Right atrium auricular region (tissue), 2 donors: ENCODE measurements around the gene RHBDD1. TPM values are rescaled to one million over a fixed set of nuclear protein-coding genes. Genes with fewer than 3 reads are reported as not detected.

Source experiments
- DNase-seq: peaks from one replicate; pipeline ENCODE4 v3.0.0-alpha.2; 2019; ENCODE audit warnings: low spot score
- H3K27ac ChIP-seq, 2 donors: fragments of 200-600 bp; sonication (generic); 1 replicate in 1 of 2; 2 replicates in 1 of 2; pipeline ENCODE4 v1.5.1; 2016 to 2019
- H3K27me3 ChIP-seq, 2 donors: fragments of 200-600 bp; sonication (generic); one replicate each; pipeline versions ENCODE4 v1.5.1 to v1.6.0; 2017 to 2019
- H3K36me3 ChIP-seq: fragments of 200-600 bp; sonication (generic); one replicate; pipeline ENCODE4 v1.5.1; 2016
- H3K4me1 ChIP-seq, 2 donors: fragments of 200-600 bp; sonication (generic); one replicate each; pipeline versions ENCODE4 v1.5.1 to v1.6.0; 2017 to 2019
- H3K4me3 ChIP-seq, 2 donors: fragments of 200-600 bp; sonication (generic); 1 replicate in 1 of 2; 2 replicates in 1 of 2; pipeline ENCODE4 v1.5.1; 2017 to 2019; ENCODE audit warnings: mild to moderate bottlenecking in 1 of 2, moderate library complexity in 1 of 2
- H3K9me3 ChIP-seq, 2 donors: fragments of 200-600 bp; sonication (generic); one replicate each; pipeline ENCODE4 v1.5.1; 2019
- total RNA-seq, 2 donors: library from RNA; depleted of rRNA; stranded (reverse); fragments of >200 nt; gene quantifications; one replicate each; pipeline ENCODE4 v1.1.0, GENCODE V29; 2016
- TF ChIP-seq, protein P1 (sequence below), 2 donors: fragments of 200-600 bp; sonication (generic); IDR thresholded peaks; one replicate each; pipeline ENCODE4 v1.5.1; 2019; ENCODE audit warnings: antibody characterized with exemption in 2 of 2

Gene RHBDD1
- total RNA-seq, 2 donors from 2014 or later, result 12.3 to 16.1 TPM

DNA sequence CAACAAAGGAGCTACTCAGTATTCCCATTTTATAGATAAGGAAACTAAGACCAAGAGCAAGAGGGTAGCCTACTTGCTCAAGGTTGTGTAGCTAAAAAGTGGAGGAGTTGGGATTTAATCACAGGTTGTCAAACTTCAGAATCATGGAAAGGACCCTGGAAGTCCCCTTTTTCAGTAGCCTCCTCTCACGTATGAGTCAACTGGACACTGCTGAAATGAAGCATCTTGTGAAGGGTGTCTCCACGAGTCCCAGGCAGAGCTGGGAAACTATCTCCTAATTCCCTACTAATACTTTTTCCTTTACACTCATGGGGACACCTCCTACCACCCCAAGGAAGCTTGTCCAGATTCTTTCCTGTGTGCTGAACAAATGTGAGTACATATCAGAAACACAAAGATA, 155.8 kb downstream of the RHBDD1 start:
- Histone ChIP-seq H3K4me3 (no peak overlapping the region), H3K27me3 (no peaks in the 10 kb centered on the region), H3K4me1 (no peaks in the 10 kb centered on the region), H3K36me3 (no peaks in the 10 kb centered on the region), H3K9me3 (no peaks in the 10 kb centered on the region), H3K27ac (no peak overlapping the region)
- TF ChIP-seq, protein P1, sequence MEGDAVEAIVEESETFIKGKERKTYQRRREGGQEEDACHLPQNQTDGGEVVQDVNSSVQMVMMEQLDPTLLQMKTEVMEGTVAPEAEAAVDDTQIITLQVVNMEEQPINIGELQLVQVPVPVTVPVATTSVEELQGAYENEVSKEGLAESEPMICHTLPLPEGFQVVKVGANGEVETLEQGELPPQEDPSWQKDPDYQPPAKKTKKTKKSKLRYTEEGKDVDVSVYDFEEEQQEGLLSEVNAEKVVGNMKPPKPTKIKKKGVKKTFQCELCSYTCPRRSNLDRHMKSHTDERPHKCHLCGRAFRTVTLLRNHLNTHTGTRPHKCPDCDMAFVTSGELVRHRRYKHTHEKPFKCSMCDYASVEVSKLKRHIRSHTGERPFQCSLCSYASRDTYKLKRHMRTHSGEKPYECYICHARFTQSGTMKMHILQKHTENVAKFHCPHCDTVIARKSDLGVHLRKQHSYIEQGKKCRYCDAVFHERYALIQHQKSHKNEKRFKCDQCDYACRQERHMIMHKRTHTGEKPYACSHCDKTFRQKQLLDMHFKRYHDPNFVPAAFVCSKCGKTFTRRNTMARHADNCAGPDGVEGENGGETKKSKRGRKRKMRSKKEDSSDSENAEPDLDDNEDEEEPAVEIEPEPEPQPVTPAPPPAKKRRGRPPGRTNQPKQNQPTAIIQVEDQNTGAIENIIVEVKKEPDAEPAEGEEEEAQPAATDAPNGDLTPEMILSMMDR (IDR thresholded peaks at IDR 0.05), result no peak
- no peak for DNase-seq

DNA sequence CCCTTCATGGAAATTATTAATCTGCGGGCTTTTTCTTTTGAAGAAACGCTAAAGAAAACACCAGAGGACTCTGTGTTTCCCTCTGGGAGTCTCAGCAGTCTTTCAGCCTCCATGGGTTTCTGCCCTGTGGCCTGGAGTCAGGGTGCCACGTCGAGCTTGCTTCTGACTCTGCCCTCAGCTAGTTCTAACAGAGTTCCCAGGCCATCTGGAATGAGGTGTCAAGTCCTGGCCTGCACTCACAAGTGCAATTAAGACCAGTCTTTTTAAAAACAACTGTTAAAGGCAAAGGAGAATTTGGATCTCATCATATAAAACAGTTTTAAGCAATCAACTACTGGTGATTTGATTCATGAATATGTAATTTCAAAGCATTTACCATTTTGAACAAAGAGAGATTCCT, 157.3 kb downstream of the RHBDD1 start:
- Histone ChIP-seq H3K4me1 (no peaks in the 10 kb centered on the region), H3K4me3 (no peak overlapping the region), H3K36me3 (no peaks in the 10 kb centered on the region), H3K27ac (no peak overlapping the region), H3K27me3 (no peaks in the 10 kb centered on the region), H3K9me3 (no peaks in the 10 kb centered on the region)
- TF ChIP-seq, protein P1 (IDR thresholded peaks at IDR 0.05), result no peak
- DNase-seq, result no peak

DNA sequence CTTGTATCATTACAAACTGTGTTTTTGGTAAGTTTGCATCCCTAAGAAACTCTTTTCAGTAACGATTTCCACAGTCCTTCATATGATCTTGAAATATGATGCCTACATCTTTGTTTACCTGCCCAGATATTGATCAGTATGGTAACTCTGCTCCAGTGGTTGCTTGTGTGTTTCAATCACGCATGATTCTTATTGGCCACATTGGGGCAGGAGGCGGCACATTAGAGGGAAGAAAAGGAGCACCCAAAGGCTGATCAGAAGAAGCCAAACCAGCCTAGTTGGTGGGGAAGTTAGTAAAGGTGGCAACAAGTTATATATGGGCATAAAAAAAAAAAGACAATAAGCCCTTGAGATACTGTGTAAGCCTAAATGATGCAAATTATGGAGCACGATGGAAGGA, 158.9 kb downstream of the RHBDD1 start:
- TF ChIP-seq, protein P1 (IDR thresholded peaks at IDR 0.05), result no peak
- DNase-seq, result no peak
- Histone ChIP-seq H3K27me3 (no peaks in the 10 kb centered on the region), H3K4me1 (no peaks in the 10 kb centered on the region), H3K9me3 (no peaks in the 10 kb centered on the region), H3K4me3 (no peak overlapping the region), H3K36me3 (no peaks in the 10 kb centered on the region), H3K27ac (no peak overlapping the region)

DNA sequence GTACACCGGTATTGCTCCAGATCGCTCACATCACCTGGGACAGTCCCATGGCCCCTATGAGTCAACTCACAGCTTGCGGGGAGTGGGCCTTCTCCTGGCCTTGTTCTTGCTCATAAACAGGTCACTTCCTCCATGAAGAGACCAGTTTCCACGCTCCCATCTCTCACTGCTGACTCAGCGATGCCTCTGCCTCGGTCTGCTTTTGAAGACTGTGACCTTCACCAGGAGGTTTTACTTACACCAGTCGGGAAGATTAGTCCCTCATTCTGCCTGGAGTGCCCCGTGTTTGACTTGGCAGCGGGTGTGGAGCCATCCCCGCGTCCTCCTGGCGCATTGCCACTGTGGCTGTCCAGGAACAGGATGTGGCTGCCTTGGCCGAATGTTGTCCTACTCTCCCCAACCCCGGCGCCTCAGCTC, 159.8 kb downstream of the RHBDD1 start:
- H3K27ac ChIP-seq, result no peak overlapping the region
- H3K9me3 ChIP-seq, result no peaks in the 10 kb centered on the region
- TF ChIP-seq, protein P1 (IDR thresholded peaks at IDR 0.05), result no peak
- H3K4me3 ChIP-seq, result no peak overlapping the region
- DNase-seq, result no peak
- H3K36me3 ChIP-seq, result no peaks in the 10 kb centered on the region
- H3K4me1 ChIP-seq, result no peaks in the 10 kb centered on the region
- no peaks in the 10 kb centered on the region for H3K27me3 ChIP-seq

DNA sequence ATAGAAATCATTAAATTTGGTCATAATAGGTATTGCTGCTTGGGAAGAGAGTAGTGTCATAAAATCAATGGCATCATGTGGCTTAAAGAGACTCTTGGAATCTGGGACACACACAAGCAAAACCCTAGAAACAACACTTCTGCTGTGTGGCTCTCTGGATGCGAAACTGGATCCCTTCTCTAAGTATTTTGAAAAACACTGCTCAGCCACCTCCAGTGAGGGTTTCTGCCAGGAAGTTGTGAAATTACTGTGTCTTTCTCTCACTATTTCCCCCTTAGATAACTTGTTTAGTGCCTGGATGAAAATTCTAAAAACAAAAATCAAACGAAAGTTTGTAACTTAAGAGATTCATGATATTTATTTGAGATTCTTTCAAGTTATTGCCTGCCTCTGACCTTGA, 163.8 kb downstream of the RHBDD1 start:
- TF ChIP-seq, protein P1 (IDR thresholded peaks at IDR 0.05), result no peak
- no peaks in the 10 kb centered on the region for H3K36me3 ChIP-seq
- DNase-seq, result no peak
- H3K9me3 ChIP-seq, result no peaks in the 10 kb centered on the region
- no peaks in the 10 kb centered on the region for H3K4me1 ChIP-seq
- H3K27me3 ChIP-seq, result no peaks in the 10 kb centered on the region
- no peak overlapping the region for H3K4me3 ChIP-seq
- H3K27ac ChIP-seq, result no peak overlapping the region

DNA sequence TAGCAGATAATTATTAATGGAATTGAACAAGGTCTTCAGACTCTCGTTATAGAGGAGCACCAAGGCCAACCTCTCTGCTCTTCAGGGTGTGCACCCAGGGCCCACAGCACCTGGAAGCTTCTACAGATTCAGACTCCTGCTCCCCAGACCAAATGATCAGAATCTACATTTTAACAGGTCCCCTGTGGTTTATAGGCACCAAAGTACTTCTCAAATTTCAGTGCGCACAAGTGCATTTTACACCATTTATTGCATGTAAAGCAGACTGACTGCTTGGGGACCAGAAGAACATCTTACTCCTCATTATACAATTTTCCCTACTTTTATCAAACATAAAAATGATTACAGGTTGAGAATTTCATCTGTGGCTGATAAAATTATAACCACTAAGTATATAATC, 164.3 kb downstream of the RHBDD1 start:
- Histone ChIP-seq H3K36me3 (no peaks in the 10 kb centered on the region), H3K4me1 (no peaks in the 10 kb centered on the region), H3K9me3 (no peaks in the 10 kb centered on the region), H3K4me3 (no peak overlapping the region), H3K27ac (no peak overlapping the region), H3K27me3 (no peaks in the 10 kb centered on the region)
- DNase-seq, result no peak
- TF ChIP-seq, protein P1 (IDR thresholded peaks at IDR 0.05), result no peak
